Measurements from ENCODE around the gene ENOX2. TPM values are rescaled to one million over a fixed set of nuclear protein-coding genes. Genes with fewer than 3 reads are reported as not detected.
A peak's percentile ranks its signal among the peaks of the same experiment; 100 is the strongest.

ENOX2 gene
- total RNA-seq, 2 donors from 2014 or later = 16.6 to 19.8 TPM

DNA sequence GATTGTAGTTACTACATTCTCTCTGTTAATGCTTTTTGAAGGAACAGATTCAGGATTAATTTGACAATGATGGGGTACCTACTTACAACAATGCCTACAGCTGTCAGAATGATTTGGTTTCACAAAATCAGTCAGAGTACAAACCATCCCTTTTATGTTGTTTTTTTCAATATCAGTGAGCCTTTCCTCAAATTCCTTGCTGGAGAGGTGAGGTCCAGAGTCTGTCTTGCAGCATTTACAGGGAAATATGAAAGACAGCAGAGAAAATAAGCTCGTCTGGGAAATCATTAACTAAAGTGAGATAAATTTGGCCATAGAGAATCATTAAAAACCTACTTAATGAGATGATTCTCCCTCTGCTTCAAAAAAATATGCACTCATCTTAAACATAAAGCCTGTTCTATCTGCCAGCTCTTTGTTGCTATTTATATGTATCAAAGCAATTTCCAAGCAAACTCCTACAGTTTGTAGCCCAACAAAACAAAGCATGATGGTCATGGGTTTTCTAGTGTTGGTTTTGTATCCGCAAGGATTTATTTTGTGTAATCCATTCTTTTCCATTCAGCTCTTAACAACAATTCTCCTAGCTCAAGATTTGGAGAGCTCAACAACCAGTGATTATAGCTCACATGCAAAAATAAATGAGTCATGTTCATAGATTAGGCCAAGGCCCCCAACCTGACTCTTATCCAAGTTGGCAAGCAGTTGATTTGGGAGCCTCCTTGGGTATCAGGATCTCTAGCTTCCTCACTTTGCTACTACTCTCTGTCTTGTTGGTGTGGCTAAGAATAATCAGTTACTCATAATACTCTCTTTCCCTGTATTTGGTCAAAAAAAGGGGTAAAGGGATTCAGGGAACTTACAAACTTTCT, 222.6 kb downstream of the ENOX2 start:
- Mint-ChIP-seq H3K36me3 (peaks cover 21% of the 10 kb centered on the region), H3K4me1 (ENCODE audit: low read depth in 2 of 2) (no peaks in the 10 kb centered on the region), H3K27ac (no peak overlapping the region), H3K4me3 (no peak overlapping the region), H3K27me3 (peaks cover 0 to 3% of the 10 kb centered on the region in 2 donors), H3K9me3 (no peaks in the 10 kb centered on the region)
- ATAC-seq (no peak), DNase-seq (ENCODE audit: low spot score) (no peak)

DNA sequence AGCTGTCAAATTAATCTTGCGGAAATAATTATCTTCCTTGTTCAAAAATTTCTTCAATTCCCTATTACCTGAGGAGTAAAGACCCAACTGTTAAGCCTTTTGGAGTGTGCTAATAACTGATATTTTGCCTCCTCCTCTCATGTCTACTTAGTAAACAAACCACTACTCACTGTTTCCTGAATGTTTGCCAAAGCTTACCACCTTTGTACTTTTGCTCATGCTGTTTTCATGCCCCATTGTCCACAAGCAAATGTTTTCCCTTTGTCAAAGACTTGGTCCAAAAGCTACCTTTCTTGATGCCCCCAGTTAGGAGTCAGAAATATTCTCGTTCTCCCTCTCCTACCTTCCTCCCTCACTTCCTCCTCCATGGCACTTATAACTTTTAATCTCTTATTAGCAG, 226.1 kb downstream of the ENOX2 start:
- no peaks in the 10 kb centered on the region for H3K4me1 Mint-ChIP-seq (ENCODE audit: low read depth in 2 of 2)
- DNase-seq (ENCODE audit: low spot score) (no peak), ATAC-seq (no peak)
- no peak overlapping the region for H3K4me3 Mint-ChIP-seq
- peaks cover 32% of the 10 kb centered on the region for H3K36me3 Mint-ChIP-seq
- H3K27me3 Mint-ChIP-seq = no peaks in the 10 kb centered on the region
- no peaks in the 10 kb centered on the region for H3K9me3 Mint-ChIP-seq
- no peak overlapping the region for H3K27ac Mint-ChIP-seq

DNA sequence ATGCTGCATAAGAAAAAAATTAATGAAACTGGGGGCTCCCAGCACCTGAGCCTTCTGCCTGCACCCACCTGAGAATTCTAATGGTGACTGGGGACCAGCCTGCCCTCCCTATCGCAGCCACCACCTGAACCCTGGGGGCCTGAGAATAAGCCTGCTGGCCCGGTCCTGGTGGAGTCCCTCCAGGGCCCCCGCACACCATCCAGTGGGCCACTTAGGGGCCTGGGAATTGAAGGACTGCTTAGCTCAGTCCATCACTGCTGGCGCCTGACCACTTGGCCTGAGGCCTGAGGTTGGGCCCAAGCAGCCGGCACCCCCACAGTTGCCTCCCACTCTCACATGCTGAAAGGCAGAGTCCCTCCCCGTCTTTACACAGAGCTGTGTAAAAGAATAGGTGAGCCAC, 230.8 kb downstream of the ENOX2 start:
- H3K4me1 Mint-ChIP-seq (ENCODE audit: low read depth in 2 of 2) = no peaks in the 10 kb centered on the region
- DNase-seq (ENCODE audit: low spot score) (no peak), ATAC-seq (no peak)
- peaks cover 29% of the 10 kb centered on the region for H3K36me3 Mint-ChIP-seq
- no peaks in the 10 kb centered on the region for H3K9me3 Mint-ChIP-seq
- H3K27me3 Mint-ChIP-seq = peaks cover 0 to 3% of the 10 kb centered on the region in 2 donors
- no peak overlapping the region for H3K27ac Mint-ChIP-seq
- H3K4me3 Mint-ChIP-seq = no peak overlapping the region

DNA sequence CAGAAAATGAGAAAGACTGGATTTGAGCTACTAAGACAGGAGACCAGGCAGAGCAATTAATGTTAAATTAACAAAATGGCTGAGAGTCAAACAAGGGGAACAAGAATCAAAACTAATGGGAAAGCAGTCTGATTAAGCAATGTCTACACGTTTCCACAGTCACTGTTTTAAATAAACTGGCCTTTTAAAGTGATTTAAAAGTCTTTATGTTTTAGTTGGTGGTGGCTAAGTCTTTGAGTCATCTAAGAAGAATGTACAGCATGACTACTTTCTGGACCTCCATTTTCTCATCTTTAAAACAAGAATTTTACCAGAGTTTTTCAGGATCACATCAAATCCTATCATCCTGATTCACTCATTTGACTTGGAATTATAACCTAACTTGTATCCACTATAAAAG, 233.8 kb downstream of the ENOX2 start:
- no peak overlapping the region for H3K27ac Mint-ChIP-seq
- H3K36me3 Mint-ChIP-seq = peaks cover 16% of the 10 kb centered on the region
- H3K4me1 Mint-ChIP-seq (ENCODE audit: low read depth in 2 of 2) = no peaks in the 10 kb centered on the region
- no peak for DNase-seq (ENCODE audit: low spot score)
- peaks cover 0 to 3% of the 10 kb centered on the region in 2 donors for H3K27me3 Mint-ChIP-seq
- no peak for ATAC-seq
- no peak overlapping the region for H3K4me3 Mint-ChIP-seq
- H3K9me3 Mint-ChIP-seq = no peaks in the 10 kb centered on the region

DNA sequence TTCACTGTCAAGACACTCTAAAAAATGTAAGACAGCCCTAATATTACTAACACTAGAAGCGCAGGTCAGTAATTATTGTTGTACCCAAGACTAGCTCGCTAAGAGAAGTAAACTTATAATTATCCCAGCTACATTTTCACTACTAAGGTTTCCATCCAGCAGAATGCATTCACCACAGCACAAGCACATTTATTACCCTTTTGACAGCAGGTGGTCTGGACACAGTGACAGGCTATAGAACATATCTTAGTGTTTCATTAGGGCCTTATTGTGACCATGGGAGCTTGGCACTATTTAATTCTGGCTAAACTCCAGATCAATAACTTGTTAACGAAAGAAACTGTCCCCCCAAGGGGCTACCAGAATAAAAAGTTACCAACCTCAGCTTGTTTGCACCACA, 237.7 kb downstream of the ENOX2 start:
- H3K27me3 Mint-ChIP-seq = peaks cover 0 to 3% of the 10 kb centered on the region in 2 donors
- H3K36me3 Mint-ChIP-seq = peaks cover 4% of the 10 kb centered on the region
- ATAC-seq = no peak
- no peak overlapping the region for H3K4me3 Mint-ChIP-seq
- H3K9me3 Mint-ChIP-seq = no peaks in the 10 kb centered on the region
- H3K27ac Mint-ChIP-seq = no peak overlapping the region
- no peaks in the 10 kb centered on the region for H3K4me1 Mint-ChIP-seq (ENCODE audit: low read depth in 2 of 2)
- DNase-seq (ENCODE audit: low spot score) = no peak

DNA sequence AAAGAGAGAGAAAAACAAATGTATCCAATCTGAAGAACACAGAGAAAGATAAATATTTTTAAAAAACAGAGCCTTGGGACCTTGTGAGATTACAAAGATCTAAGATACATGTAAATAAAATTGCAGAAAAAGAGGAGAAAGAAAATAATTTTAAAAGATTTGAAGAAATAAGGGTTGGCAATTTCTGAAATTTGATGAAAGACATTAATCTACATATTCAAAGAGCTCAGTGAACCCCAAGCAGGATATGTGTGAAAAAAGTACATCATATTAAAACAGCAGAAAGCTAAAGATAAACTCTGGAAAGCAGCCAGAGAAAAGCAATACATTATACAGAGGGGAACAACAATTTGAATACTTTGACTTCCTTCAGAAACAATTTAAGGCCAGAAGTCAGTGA, 244.7 kb downstream of the ENOX2 start:
- Mint-ChIP-seq H3K36me3 (peaks cover 6% of the 10 kb centered on the region), H3K4me1 (ENCODE audit: low read depth in 2 of 2) (no peaks in the 10 kb centered on the region), H3K27me3 (no peaks in the 10 kb centered on the region), H3K9me3 (no peaks in the 10 kb centered on the region), H3K27ac (no peak overlapping the region), H3K4me3 (no peak overlapping the region)
- no peak for DNase-seq (ENCODE audit: low spot score)
- no peak for ATAC-seq

DNA sequence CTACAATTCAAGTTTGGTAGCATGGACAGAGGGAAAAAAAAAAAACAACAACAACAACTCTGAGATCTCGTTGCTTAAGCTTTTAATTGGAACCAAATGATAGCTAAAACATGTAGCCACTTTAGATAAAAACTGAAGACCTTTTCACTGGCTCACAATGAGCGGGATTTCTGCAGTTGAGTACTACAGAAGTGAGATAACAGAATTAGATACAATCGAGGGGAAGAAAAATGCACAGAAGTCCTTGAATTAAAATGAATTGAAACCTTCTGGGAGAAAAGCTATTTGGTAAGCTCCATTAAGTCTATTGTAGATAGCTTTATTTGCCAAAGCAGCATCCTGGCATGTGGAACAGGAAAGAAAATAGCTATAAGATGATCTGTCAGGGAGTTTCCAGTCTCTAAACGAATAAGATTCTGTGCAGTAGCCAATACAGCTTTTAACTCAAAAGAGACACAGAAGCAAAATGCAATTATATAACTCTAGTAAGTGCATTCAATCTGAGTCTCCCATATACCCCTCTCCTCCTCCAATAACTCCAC, 248.5 kb downstream of the ENOX2 start:
- ATAC-seq (no peak), DNase-seq (ENCODE audit: low spot score) (no peak)
- no peaks in the 10 kb centered on the region for H3K9me3 Mint-ChIP-seq
- H3K4me3 Mint-ChIP-seq = no peak overlapping the region
- no peak overlapping the region for H3K27ac Mint-ChIP-seq
- no peaks in the 10 kb centered on the region for H3K4me1 Mint-ChIP-seq (ENCODE audit: low read depth in 2 of 2)
- H3K27me3 Mint-ChIP-seq = no peaks in the 10 kb centered on the region
- peaks cover 6% of the 10 kb centered on the region for H3K36me3 Mint-ChIP-seq

DNA sequence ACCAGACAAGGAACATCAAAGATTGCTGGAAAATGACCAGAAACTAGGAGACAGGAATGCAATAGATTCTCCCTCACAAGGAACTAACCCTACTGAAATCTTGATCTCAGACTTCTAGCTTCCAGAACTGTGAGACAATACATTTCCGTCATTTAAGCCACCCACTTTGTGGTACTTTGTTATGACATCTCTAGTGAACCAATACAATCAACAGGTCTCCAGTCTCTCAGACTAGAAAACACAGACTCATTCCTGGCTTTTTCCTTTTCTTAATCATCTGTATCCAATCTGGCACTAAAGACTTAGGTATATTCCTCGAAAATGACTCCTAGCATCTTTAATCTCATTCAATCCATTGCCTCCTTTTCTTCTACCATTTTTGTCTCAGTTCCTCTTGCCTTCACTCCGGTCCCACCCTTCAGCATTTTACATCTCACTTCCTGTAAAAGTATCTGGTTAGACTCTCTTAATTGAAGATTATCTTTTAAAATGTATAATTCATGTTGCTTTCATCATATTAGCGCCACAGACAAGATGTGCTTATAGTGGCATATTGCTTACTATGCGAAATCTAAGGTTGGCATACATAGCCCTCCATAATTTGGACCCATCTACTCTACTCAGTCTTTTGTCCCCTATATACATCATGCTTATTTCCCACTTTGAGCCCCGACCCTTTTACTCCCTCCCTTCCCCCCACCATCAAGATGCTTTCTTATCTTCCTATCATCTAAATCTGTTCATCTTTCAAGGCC, 250.0 kb downstream of the ENOX2 start:
- Mint-ChIP-seq H3K9me3 (no peaks in the 10 kb centered on the region), H3K36me3 (peaks cover 2% of the 10 kb centered on the region), H3K4me1 (ENCODE audit: low read depth in 2 of 2) (no peaks in the 10 kb centered on the region)

DNA sequence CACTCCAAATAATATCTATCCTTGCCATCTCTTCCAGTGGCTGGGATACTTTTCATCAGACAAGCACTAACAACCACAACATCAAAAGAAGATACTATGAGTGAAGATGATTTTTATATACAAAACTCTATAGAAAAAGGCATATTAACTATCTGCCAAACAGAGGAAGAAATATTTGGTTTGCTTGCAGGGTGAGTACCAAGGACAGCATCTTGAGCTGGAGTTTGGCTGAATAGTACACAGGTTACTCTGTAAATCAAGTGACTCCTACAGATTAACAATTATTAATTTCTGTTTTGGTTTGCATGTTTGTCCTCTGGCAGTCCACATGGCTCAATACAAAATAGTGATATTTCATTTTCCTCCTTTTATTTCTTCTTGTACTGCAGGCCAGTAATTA, 253.3 kb downstream of the ENOX2 start:
- Mint-ChIP-seq H3K36me3 (no peaks in the 10 kb centered on the region), H3K9me3 (no peaks in the 10 kb centered on the region), H3K27me3 (no peaks in the 10 kb centered on the region), H3K4me1 (ENCODE audit: low read depth in 2 of 2) (no peaks in the 10 kb centered on the region), H3K27ac (no peak overlapping the region), H3K4me3 (no peak overlapping the region)
- no peak for DNase-seq (ENCODE audit: low spot score)
- ATAC-seq = no peak

More for the DNA sequence above, 250.0 kb downstream of the ENOX2 start:
- Mint-ChIP-seq H3K4me3 (no peak overlapping the region), H3K27me3 (no peaks in the 10 kb centered on the region), H3K27ac (no peak overlapping the region)
- ATAC-seq (no peak), DNase-seq (ENCODE audit: low spot score) (no peak)

DNA sequence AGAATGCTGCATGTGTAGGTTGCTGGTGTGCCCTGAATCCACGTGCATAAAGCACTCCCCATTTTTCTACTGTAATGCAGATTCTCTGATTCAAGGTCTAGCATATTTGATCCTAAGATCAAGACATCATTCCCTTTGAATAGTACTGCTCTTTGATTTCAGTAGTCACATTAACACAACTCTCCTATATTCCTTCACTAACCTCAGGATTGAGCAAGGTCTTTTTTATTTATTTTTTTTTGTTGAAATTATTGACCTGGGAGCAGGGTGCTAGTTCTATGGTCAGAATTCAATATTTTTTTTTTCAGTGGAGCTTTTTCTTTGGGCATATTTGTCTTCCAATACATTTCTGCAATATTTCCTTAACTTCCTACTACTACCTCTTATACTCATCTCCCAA, 255.5 kb downstream of the ENOX2 start:
- Mint-ChIP-seq H3K27ac (no peak overlapping the region), H3K9me3 (no peaks in the 10 kb centered on the region), H3K4me3 (no peak overlapping the region), H3K4me1 (ENCODE audit: low read depth in 2 of 2) (no peaks in the 10 kb centered on the region), H3K36me3 (peaks cover 5% of the 10 kb centered on the region), H3K27me3 (no peaks in the 10 kb centered on the region)
- no peak for ATAC-seq
- no peak for DNase-seq (ENCODE audit: low spot score)

DNA sequence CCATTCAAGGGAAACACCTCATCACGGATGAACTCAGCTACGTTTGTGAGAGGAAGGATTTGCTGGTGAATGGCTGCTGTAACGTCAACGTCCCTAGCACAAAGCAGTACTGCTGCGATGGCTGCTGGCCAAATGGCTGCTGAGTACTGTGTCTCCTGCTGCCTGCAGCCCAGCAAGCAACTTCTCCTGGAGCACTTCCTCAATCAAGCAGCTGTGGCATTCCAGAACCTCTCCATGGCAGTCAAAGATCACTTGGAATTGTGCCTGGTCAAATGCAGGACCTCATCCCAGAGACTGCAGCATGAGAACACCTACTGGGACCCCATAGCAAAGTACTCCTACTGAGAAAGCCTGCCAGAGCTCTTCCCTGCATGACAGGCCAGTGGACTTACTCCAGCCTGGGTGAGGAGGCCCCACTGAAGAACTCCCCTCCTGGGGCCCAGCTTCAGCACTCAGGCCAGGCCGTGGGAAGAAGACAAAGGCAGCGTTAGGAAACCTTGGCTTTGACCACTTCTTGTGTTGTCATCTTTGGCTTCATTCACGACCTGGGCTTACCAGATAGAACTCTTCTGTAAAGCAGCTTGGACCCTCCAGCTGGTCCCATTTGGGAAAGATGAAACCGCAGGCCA, 256.9 kb downstream of the ENOX2 start:
- peaks cover 5% of the 10 kb centered on the region for H3K36me3 Mint-ChIP-seq
- ATAC-seq (peak in 1 of 2 donors; percentile 36), DNase-seq (ENCODE audit: low spot score) (no peak)
- H3K4me3 Mint-ChIP-seq = no peak overlapping the region
- H3K27ac Mint-ChIP-seq = no peak overlapping the region
- no peaks in the 10 kb centered on the region for H3K9me3 Mint-ChIP-seq
- H3K4me1 Mint-ChIP-seq (ENCODE audit: low read depth in 2 of 2) = no peaks in the 10 kb centered on the region
- no peaks in the 10 kb centered on the region for H3K27me3 Mint-ChIP-seq

DNA sequence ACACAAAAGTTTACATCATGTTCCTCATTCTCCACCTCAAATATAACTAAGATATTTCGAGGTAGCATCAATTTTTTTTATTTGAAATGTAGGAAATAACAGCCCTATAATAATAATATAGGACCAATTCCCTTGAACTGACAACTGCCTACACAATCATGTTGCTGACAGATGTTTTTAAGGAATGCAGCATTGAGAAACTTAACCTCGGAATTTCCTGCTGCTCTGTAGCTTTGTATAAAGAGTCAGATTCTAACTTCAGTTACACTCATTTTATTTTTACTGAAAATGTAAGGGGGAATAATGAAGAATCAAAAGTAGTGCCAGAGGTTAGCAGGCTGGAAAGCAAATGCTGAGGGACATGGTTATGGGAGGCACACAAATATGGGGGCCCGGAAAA, 265.4 kb downstream of the ENOX2 start:
- no peak for DNase-seq (ENCODE audit: low spot score)
- no peak overlapping the region for H3K4me3 Mint-ChIP-seq

DNA sequence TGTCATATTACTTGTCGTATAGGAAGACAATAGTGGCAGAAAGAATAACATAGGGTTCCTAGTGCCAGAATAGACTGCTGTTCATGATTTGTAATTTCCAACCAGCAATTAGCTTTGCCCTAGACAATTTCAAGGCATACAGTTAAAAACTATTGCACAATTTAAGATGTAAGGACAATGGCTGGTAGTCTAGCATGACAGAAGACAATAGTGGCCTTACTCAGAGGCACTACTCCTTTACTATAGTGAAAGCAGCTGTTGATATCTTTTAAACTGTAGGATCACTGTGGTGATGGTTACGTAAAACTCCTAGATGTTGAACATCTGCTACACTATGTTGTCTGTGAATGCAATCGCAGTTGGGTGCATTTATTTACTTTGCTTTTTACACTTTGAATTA, 266.7 kb downstream of the ENOX2 start:
- ATAC-seq (no peak), DNase-seq (ENCODE audit: low spot score) (no peak)
- Mint-ChIP-seq H3K4me3 (no peak overlapping the region), H3K4me1 (ENCODE audit: low read depth in 2 of 2) (no peaks in the 10 kb centered on the region), H3K27me3 (no peaks in the 10 kb centered on the region), H3K9me3 (no peaks in the 10 kb centered on the region), H3K27ac (no peak overlapping the region), H3K36me3 (no peaks in the 10 kb centered on the region)

More for the DNA sequence above, 265.4 kb downstream of the ENOX2 start:
- no peaks in the 10 kb centered on the region for H3K36me3 Mint-ChIP-seq
- no peak overlapping the region for H3K27ac Mint-ChIP-seq
- H3K27me3 Mint-ChIP-seq = no peaks in the 10 kb centered on the region
- H3K9me3 Mint-ChIP-seq = no peaks in the 10 kb centered on the region
- no peak for ATAC-seq
- no peaks in the 10 kb centered on the region for H3K4me1 Mint-ChIP-seq (ENCODE audit: low read depth in 2 of 2)

DNA sequence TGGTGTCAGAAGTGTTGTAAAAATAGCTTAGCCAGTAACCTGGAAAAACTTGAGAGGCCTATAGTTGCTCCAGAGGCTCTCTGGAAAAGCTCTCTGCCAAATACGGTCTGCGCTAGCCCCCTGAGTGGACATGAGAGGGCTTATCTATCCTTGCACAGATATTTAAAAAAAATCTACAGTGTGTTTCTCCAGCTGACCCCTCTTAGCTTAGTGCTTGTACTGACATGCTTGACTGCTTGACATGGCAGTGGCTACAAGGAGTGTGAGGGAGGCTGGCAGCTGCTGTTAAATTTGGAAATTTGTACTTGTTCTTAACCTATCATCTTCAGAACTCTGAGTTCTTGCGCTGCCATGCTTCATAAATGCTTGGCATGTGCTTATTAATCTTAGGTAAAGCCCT, 272.0 kb downstream of the ENOX2 start:
- no peak for ATAC-seq
- no peaks in the 10 kb centered on the region for H3K27me3 Mint-ChIP-seq
- no peaks in the 10 kb centered on the region for H3K36me3 Mint-ChIP-seq
- no peak for DNase-seq (ENCODE audit: low spot score)
- H3K4me1 Mint-ChIP-seq (ENCODE audit: low read depth in 2 of 2) = no peaks in the 10 kb centered on the region
- no peak overlapping the region for H3K27ac Mint-ChIP-seq
- no peaks in the 10 kb centered on the region for H3K9me3 Mint-ChIP-seq
- H3K4me3 Mint-ChIP-seq = no peak overlapping the region
